ENCODE measurements around the gene BCL2L13.

DNA sequence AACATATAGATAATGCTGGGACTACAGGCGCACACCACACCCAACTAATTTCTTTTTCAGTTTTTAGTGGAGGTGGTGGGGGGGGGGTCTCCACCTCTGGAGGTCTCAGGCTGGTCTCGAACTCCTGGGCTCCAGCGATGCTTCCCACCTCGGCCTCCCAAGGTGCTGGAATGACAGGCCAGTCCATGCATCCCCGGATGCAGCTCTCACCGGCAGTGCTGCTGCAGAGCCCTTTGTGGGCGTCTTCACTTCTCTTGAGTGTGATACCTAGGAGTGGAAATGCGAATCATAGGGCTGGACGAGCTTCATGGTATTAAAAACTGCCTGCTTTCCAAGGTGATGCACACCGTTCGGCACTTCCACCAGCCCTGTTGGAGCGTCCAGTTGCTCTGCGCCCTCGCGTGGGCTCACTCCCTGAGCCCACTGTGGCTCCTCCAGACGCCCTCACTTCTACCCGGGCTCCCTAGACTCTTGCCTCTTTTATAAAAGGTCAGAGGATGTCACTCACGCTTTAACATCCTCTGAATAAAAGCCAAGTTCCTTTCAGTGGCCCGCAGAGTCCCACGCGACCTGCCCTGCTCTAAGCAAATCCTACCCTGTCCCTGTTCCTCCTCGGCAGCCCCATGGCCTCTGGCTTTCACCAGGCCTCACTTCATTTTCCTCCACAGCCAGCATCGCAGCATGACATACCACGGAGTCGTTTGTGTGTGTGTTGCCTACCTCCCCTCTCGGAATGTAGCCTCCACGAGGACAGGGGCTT is 136.5 kb downstream of the BCL2L13 start:
- TF ChIP-seq, protein P1, sequence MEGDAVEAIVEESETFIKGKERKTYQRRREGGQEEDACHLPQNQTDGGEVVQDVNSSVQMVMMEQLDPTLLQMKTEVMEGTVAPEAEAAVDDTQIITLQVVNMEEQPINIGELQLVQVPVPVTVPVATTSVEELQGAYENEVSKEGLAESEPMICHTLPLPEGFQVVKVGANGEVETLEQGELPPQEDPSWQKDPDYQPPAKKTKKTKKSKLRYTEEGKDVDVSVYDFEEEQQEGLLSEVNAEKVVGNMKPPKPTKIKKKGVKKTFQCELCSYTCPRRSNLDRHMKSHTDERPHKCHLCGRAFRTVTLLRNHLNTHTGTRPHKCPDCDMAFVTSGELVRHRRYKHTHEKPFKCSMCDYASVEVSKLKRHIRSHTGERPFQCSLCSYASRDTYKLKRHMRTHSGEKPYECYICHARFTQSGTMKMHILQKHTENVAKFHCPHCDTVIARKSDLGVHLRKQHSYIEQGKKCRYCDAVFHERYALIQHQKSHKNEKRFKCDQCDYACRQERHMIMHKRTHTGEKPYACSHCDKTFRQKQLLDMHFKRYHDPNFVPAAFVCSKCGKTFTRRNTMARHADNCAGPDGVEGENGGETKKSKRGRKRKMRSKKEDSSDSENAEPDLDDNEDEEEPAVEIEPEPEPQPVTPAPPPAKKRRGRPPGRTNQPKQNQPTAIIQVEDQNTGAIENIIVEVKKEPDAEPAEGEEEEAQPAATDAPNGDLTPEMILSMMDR (IDR thresholded peaks at IDR 0.05) = no peak
- no peak for TF ChIP-seq POLR2A (IDR thresholded peaks at IDR 0.05)
